Measurements from ENCODE around the gene ITPR2. TPM values are rescaled to one million over a fixed set of nuclear protein-coding genes. Genes with fewer than 3 reads are reported as not detected.

The ITPR2 gene
- total RNA-seq, 1 experiment from 2014 or later: 26.0 TPM

DNA sequence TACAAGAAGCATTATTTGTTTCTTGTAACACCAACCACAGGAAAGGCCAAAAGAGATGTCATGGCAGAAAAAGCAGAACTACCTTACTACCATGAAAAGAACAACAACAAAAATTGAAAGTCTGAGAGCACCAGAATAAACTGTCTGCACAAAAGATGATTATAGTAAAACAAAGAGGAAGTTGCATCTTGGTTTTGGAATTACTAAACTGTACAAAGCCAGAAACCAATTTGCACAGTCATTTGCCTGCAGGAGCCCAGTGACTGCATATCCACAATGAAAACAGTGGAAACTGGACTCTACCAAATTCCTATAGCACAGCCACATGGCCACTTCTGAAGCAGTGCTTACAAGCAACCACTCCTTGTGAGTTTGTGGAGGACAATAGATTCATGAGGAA lies 361.4 kb downstream of the ITPR2 start:
- DNase-seq: no peak
- ChIA-PET POLR2A (ENCODE audit: unreplicated experiment) (no interaction called here), CTCF (no interaction called here)
- Histone ChIP-seq H3K9me3 (ENCODE audit: insufficient read depth, low read depth) (no peaks in the 10 kb centered on the region), H3K9me2 (ENCODE audit: insufficient read depth) (no peaks in the 10 kb centered on the region), H3F3A (ENCODE audit: insufficient read depth, low read depth) (no peaks in the 10 kb centered on the region), H4K20me1 (ENCODE audit: insufficient read depth) (no peaks in the 10 kb centered on the region), H3K27me3 (ENCODE audit: insufficient read depth, low read depth) (no peaks in the 10 kb centered on the region), H2AFZ (no peak overlapping the region), H3K36me3 (ENCODE audit: low read depth) (no peaks in the 10 kb centered on the region), H3K4me1 (replicated peaks; ENCODE audit: insufficient read depth) (no peaks in the 10 kb centered on the region), H3K27ac (no peak overlapping the region), H3K4me3 (no peak overlapping the region), H3K79me2 (ENCODE audit: low read depth) (no peaks in the 10 kb centered on the region), H3K4me2 (no peak overlapping the region)
- TF ChIP-seq, protein P1, sequence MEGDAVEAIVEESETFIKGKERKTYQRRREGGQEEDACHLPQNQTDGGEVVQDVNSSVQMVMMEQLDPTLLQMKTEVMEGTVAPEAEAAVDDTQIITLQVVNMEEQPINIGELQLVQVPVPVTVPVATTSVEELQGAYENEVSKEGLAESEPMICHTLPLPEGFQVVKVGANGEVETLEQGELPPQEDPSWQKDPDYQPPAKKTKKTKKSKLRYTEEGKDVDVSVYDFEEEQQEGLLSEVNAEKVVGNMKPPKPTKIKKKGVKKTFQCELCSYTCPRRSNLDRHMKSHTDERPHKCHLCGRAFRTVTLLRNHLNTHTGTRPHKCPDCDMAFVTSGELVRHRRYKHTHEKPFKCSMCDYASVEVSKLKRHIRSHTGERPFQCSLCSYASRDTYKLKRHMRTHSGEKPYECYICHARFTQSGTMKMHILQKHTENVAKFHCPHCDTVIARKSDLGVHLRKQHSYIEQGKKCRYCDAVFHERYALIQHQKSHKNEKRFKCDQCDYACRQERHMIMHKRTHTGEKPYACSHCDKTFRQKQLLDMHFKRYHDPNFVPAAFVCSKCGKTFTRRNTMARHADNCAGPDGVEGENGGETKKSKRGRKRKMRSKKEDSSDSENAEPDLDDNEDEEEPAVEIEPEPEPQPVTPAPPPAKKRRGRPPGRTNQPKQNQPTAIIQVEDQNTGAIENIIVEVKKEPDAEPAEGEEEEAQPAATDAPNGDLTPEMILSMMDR (conservative IDR thresholded peaks at IDR 0.05): no peak
- no peak for TF ChIP-seq EZH2 (IDR thresholded peaks at IDR 0.05; ENCODE audit: low read depth)
- no TSS peak for BruUV-seq (replicated peaks)
- intact Hi-C loops (cut with micrococcal nuclease; ENCODE audit: unreplicated experiment): no loop called here

DNA sequence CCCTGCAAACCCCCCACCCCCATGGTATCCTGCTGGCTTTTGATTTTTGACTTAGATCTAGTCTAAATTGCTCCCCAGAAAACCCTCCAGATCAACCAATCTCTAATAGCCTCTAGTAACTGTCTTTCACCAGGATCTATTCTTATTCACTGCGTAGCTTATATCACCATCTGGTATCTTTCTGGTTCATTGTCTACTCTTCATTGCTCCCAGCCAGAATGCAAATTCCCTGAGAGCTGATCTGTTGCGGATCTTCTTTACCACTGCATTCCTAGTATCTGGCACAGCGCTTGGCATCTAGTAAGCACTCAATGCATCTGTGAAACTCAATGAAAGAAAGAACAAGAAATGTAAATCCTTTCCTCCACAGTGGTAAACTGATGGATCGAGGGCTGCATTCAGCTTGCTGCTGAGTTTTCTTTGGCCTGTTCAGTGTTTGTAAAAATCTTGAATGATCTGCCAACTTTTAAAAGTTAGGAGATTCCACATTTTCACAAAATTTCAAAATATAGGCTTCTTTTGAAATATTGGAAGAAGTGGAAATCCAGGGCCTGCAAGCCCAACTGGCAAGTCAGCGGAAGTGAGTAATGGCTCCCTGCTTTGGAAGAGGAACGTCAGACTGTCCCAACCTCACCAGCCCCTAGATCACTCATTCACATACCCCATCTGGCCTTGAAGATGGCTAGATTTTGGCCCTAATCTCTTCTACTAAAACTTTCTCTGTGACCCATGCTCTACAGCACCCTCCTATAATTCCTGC lies 363.4 kb downstream of the ITPR2 start:
- no peaks in the 10 kb centered on the region for H3K36me3 ChIP-seq (ENCODE audit: low read depth)
- H3K4me1 ChIP-seq (replicated peaks; ENCODE audit: insufficient read depth): no peaks in the 10 kb centered on the region
- H3K9me2 ChIP-seq (ENCODE audit: insufficient read depth): no peaks in the 10 kb centered on the region
- H3K9me3 ChIP-seq (ENCODE audit: insufficient read depth, low read depth): no peaks in the 10 kb centered on the region
- intact Hi-C loops (cut with micrococcal nuclease; ENCODE audit: unreplicated experiment): no loop called here
- no peak for TF ChIP-seq EZH2 (IDR thresholded peaks at IDR 0.05; ENCODE audit: low read depth)
- TF ChIP-seq, protein P1 (conservative IDR thresholded peaks at IDR 0.05): no peak
- no peaks in the 10 kb centered on the region for H3F3A ChIP-seq (ENCODE audit: insufficient read depth, low read depth)
- no peak overlapping the region for H2AFZ ChIP-seq
- CTCF ChIA-PET: no interaction called here
- no peak for DNase-seq
- no peak overlapping the region for H3K4me2 ChIP-seq
- no peaks in the 10 kb centered on the region for H3K79me2 ChIP-seq (ENCODE audit: low read depth)
- POLR2A ChIA-PET (ENCODE audit: unreplicated experiment): no interaction called here
- H3K27ac ChIP-seq: no peak overlapping the region
- H3K27me3 ChIP-seq (ENCODE audit: insufficient read depth, low read depth): no peaks in the 10 kb centered on the region
- no peak overlapping the region for H3K4me3 ChIP-seq
- no peaks in the 10 kb centered on the region for H4K20me1 ChIP-seq (ENCODE audit: insufficient read depth)
- no TSS peak for BruUV-seq (replicated peaks)

DNA sequence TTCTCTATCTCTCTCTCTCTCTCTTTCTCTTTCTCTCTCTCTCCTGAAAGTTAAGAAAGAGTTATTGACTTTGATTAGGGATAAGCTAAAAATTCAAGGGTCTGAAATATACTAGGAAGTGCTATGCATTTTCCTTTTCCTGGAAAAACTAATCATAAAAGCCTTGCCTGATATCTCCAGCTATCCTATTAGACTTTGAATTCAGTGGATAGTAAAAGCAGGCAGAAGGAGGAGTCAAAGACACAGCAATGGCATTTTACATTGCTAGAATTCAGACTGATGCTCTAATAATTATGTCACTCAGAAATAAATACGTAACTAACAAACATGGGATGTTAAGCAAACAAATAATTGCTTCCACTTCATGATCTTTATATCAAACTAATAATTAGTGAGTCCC lies 365.6 kb downstream of the ITPR2 start:
- Histone ChIP-seq H3F3A (ENCODE audit: insufficient read depth, low read depth) (no peaks in the 10 kb centered on the region), H3K27ac (no peak overlapping the region), H3K4me2 (no peak overlapping the region), H3K9me3 (ENCODE audit: insufficient read depth, low read depth) (no peaks in the 10 kb centered on the region), H4K20me1 (ENCODE audit: insufficient read depth) (no peaks in the 10 kb centered on the region), H2AFZ (no peak overlapping the region), H3K27me3 (ENCODE audit: insufficient read depth, low read depth) (no peaks in the 10 kb centered on the region), H3K79me2 (ENCODE audit: low read depth) (no peaks in the 10 kb centered on the region), H3K9me2 (ENCODE audit: insufficient read depth) (no peaks in the 10 kb centered on the region), H3K4me3 (no peak overlapping the region), H3K4me1 (replicated peaks; ENCODE audit: insufficient read depth) (no peaks in the 10 kb centered on the region), H3K36me3 (ENCODE audit: low read depth) (no peaks in the 10 kb centered on the region)
- no peak for DNase-seq
- TF ChIP-seq, protein P1 (conservative IDR thresholded peaks at IDR 0.05): no peak
- no peak for TF ChIP-seq EZH2 (IDR thresholded peaks at IDR 0.05; ENCODE audit: low read depth)
- intact Hi-C loops (cut with micrococcal nuclease; ENCODE audit: unreplicated experiment): no loop called here
- ChIA-PET CTCF (no interaction called here), POLR2A (ENCODE audit: unreplicated experiment) (no interaction called here)
- no TSS peak for BruUV-seq (replicated peaks)

All from PC-9 (cell line).